ENCODE data around the gene OTUB2.

DNA sequence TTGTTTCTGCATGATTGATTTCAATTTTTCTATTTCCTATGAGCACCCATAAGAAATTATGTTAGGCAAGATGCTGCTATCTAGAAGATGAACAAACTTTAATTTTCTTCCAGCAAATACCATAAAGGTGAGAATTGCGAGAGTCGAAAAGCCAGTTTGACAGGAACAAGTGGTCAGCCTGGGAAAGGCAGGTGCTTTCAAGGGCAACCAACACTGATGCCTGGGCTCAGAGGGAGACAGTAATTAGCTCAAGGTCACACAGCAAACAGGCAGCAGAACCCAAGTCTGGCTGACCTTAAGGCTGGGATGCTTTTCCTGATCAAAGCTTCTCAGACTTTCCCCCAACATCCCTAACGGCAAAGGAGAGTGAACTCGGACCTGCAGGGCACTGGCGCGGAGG lies 6.8 kb upstream of the OTUB2 start:
- no peak for TF ChIP-seq CTCF (IDR thresholded peaks at IDR 0.05)
- TF ChIP-seq POLR2AphosphoS5 (IDR thresholded peaks at IDR 0.05), result no peak
- TF ChIP-seq POLR2A (IDR thresholded peaks at IDR 0.05), result no peak
- no peak for TF ChIP-seq EP300 (IDR thresholded peaks at IDR 0.05)
